Prostate gland (tissue), 2 donors: ENCODE results near the gene GNL1.

Experiments used
- POLR2A ChIP-seq: fragments of 450-650 bp; IDR thresholded peaks from one replicate; pipeline ENCODE4 v1.6.1; 2016; ENCODE audit warnings: antibody characterized with exemption, mild to moderate bottlenecking
- POLR2AphosphoS5 ChIP-seq: sonication (generic); formaldehyde crosslinking; IDR thresholded peaks from one replicate; pipeline ENCODE4 v1.6.1; 2017; ENCODE audit warnings: antibody characterized with exemption
- TF ChIP-seq, protein P1 (sequence below), 4 experiments: fragments of 200-600 bp in 2 of 4; fragments of 450-650 bp in 2 of 4; sonication (generic) in 2 of 4; IDR thresholded peaks; 1 replicate in 3 of 4; 2 replicates in 1 of 4; pipeline ENCODE4 v1.5.1; 2016 to 2019; ENCODE audit warnings: antibody characterized with exemption in 4 of 4, mild to moderate bottlenecking in 2 of 4, moderate library complexity in 2 of 4

GRCh38 chr6:30547454-30547853 is 8.8 kb downstream of the GNL1 start:
- TF ChIP-seq POLR2A: no peak
- TF ChIP-seq, protein P1, sequence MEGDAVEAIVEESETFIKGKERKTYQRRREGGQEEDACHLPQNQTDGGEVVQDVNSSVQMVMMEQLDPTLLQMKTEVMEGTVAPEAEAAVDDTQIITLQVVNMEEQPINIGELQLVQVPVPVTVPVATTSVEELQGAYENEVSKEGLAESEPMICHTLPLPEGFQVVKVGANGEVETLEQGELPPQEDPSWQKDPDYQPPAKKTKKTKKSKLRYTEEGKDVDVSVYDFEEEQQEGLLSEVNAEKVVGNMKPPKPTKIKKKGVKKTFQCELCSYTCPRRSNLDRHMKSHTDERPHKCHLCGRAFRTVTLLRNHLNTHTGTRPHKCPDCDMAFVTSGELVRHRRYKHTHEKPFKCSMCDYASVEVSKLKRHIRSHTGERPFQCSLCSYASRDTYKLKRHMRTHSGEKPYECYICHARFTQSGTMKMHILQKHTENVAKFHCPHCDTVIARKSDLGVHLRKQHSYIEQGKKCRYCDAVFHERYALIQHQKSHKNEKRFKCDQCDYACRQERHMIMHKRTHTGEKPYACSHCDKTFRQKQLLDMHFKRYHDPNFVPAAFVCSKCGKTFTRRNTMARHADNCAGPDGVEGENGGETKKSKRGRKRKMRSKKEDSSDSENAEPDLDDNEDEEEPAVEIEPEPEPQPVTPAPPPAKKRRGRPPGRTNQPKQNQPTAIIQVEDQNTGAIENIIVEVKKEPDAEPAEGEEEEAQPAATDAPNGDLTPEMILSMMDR (IDR thresholded peaks at IDR 0.05): no peak
- no peak for TF ChIP-seq POLR2AphosphoS5
